Measurements from ENCODE around the gene CHI3L1.
"Not testable (repeated sequence)": the region's sequence is repeated elsewhere in the genome, so short reads cannot be mapped to it uniquely, and the experiment has no call there.

CHI3L1 gene

GRCh38 chr1:203186446-203187303 is at the start of gene CHI3L1:
CHI3L1 (minus strand) TSS chr1:203186704; CDS start chr1:203186623, 81 bp downstream.
- no peak within 1 kb of the TSS for H3K27ac ChIP-seq (ENCODE audit: low read depth, low read length)
- no peaks in the 10 kb centered on the region for H3K9me3 ChIP-seq (ENCODE audit: control insufficient read depth, insufficient read depth, low read depth, low read length)
- H3K27me3 ChIP-seq (ENCODE audit: control insufficient read depth, insufficient read depth, low read length), result no peaks in the 10 kb centered on the region
- no peak within 1 kb of the TSS for H3K9ac ChIP-seq (ENCODE audit: low read length)
- no peak within 1 kb of the TSS for H3K4me3 ChIP-seq (ENCODE audit: low read depth, low read length)
- no peaks in the 10 kb centered on the region for H3K36me3 ChIP-seq (ENCODE audit: control insufficient read depth, insufficient read depth, low read length)
- H3K4me1 ChIP-seq (ENCODE audit: control insufficient read depth, insufficient read depth, low read length), result peaks cover 29% of the 10 kb centered on the region

GRCh38 chr1:203234901-203235300 is 48.4 kb upstream of the CHI3L1 start:
- Histone ChIP-seq H3K27me3 (ENCODE audit: control insufficient read depth, insufficient read depth, low read length) (peaks cover 11% of the 10 kb centered on the region; the same call in 1 of the 2 replicates), H3K9me3 (ENCODE audit: control insufficient read depth, insufficient read depth, low read depth, low read length) (peaks cover 35% of the 10 kb centered on the region)
- H3K27ac ChIP-seq (ENCODE audit: low read depth, low read length); H3K9ac ChIP-seq (ENCODE audit: low read length); H3K36me3 ChIP-seq (ENCODE audit: control insufficient read depth, insufficient read depth, low read length); H3K4me3 ChIP-seq (ENCODE audit: low read depth, low read length); H3K4me1 ChIP-seq (ENCODE audit: control insufficient read depth, insufficient read depth, low read length): not testable (repeated sequence)

- Histone ChIP-seq H3K4me1 (ENCODE audit: control insufficient read depth, insufficient read depth, low read length) (no peaks in the 10 kb centered on the region), H3K4me3 (ENCODE audit: low read depth, low read length) (no peak within 1 kb of the TSS), H3K36me3 (ENCODE audit: control insufficient read depth, insufficient read depth, low read length) (no peaks in the 10 kb centered on the region), H3K27ac (ENCODE audit: low read depth, low read length) (no peak within 1 kb of the TSS), H3K27me3 (ENCODE audit: control insufficient read depth, insufficient read depth, low read length) (peaks cover 24% of the 10 kb centered on the region; the same call in 1 of the 2 replicates), H3K9ac (ENCODE audit: low read length) (no peak within 1 kb of the TSS), H3K9me3 (ENCODE audit: control insufficient read depth, insufficient read depth, low read depth, low read length) (peaks cover 8% of the 10 kb centered on the region)
Measured at GRCh38 chr1:203229471-203230135, 43.1 kb upstream of the CHI3L1 start, which contains the start of gene CHIT1. CHIT1 (minus strand) TSS chr1:203229673; CDS start chr1:203229636, 37 bp downstream.

- Histone ChIP-seq H3K27me3 (ENCODE audit: control insufficient read depth, insufficient read depth, low read length) (peaks cover 25% of the 10 kb centered on the region; the same call in 1 of the 2 replicates), H3K27ac (ENCODE audit: low read depth, low read length) (no peak overlapping the region), H3K4me1 (ENCODE audit: control insufficient read depth, insufficient read depth, low read length) (no peaks in the 10 kb centered on the region), H3K9me3 (ENCODE audit: control insufficient read depth, insufficient read depth, low read depth, low read length) (peaks cover 4% of the 10 kb centered on the region), H3K9ac (ENCODE audit: low read length) (no peak overlapping the region), H3K36me3 (ENCODE audit: control insufficient read depth, insufficient read depth, low read length) (no peaks in the 10 kb centered on the region), H3K4me3 (ENCODE audit: low read depth, low read length) (no peak overlapping the region)
Measured at GRCh38 chr1:203228670-203229069, 42.2 kb upstream of the CHI3L1 start.

GRCh38 chr1:203227371-203228083 is 41.0 kb upstream of the CHI3L1 start:
- H3K9me3 ChIP-seq (ENCODE audit: control insufficient read depth, insufficient read depth, low read depth, low read length), result no peaks in the 10 kb centered on the region
- no peak overlapping the region for H3K4me3 ChIP-seq (ENCODE audit: low read depth, low read length)
- H3K4me1 ChIP-seq (ENCODE audit: control insufficient read depth, insufficient read depth, low read length), result no peaks in the 10 kb centered on the region
- H3K36me3 ChIP-seq (ENCODE audit: control insufficient read depth, insufficient read depth, low read length), result no peaks in the 10 kb centered on the region
- no peak overlapping the region for H3K27ac ChIP-seq (ENCODE audit: low read depth, low read length)
- H3K27me3 ChIP-seq (ENCODE audit: control insufficient read depth, insufficient read depth, low read length), result peaks cover 22% of the 10 kb centered on the region; the same call in 1 of the 2 replicates
- H3K9ac ChIP-seq (ENCODE audit: low read length), result no peak overlapping the region

GRCh38 chr1:203225071-203225470 is 38.6 kb upstream of the CHI3L1 start:
- peaks cover 14% of the 10 kb centered on the region; the same call in 1 of the 2 replicates for H3K27me3 ChIP-seq (ENCODE audit: control insufficient read depth, insufficient read depth, low read length)
- no peak overlapping the region for H3K27ac ChIP-seq (ENCODE audit: low read depth, low read length)
- H3K4me1 ChIP-seq (ENCODE audit: control insufficient read depth, insufficient read depth, low read length), result no peaks in the 10 kb centered on the region
- no peaks in the 10 kb centered on the region for H3K9me3 ChIP-seq (ENCODE audit: control insufficient read depth, insufficient read depth, low read depth, low read length)
- no peaks in the 10 kb centered on the region for H3K36me3 ChIP-seq (ENCODE audit: control insufficient read depth, insufficient read depth, low read length)
- no peak overlapping the region for H3K4me3 ChIP-seq (ENCODE audit: low read depth, low read length)
- H3K9ac ChIP-seq (ENCODE audit: low read length), result no peak overlapping the region

GRCh38 chr1:203223012-203223775 is 36.7 kb upstream of the CHI3L1 start:
- Histone ChIP-seq H3K9ac (ENCODE audit: low read length) (no peak overlapping the region), H3K4me1 (ENCODE audit: control insufficient read depth, insufficient read depth, low read length) (no peaks in the 10 kb centered on the region), H3K27ac (ENCODE audit: low read depth, low read length) (no peak overlapping the region), H3K4me3 (ENCODE audit: low read depth, low read length) (no peak overlapping the region), H3K9me3 (ENCODE audit: control insufficient read depth, insufficient read depth, low read depth, low read length) (no peaks in the 10 kb centered on the region), H3K36me3 (ENCODE audit: control insufficient read depth, insufficient read depth, low read length) (no peaks in the 10 kb centered on the region), H3K27me3 (ENCODE audit: control insufficient read depth, insufficient read depth, low read length) (peaks cover 14% of the 10 kb centered on the region; the same call in 1 of the 2 replicates)

GRCh38 chr1:203219934-203220333 is 33.4 kb upstream of the CHI3L1 start:
- Histone ChIP-seq H3K36me3 (ENCODE audit: control insufficient read depth, insufficient read depth, low read length) (no peaks in the 10 kb centered on the region), H3K4me1 (ENCODE audit: control insufficient read depth, insufficient read depth, low read length) (peaks cover 9% of the 10 kb centered on the region; the same call in 1 of the 2 replicates), H3K27ac (ENCODE audit: low read depth, low read length) (no peak overlapping the region), H3K9ac (ENCODE audit: low read length) (no peak overlapping the region), H3K4me3 (ENCODE audit: low read depth, low read length) (no peak overlapping the region), H3K27me3 (ENCODE audit: control insufficient read depth, insufficient read depth, low read length) (peaks cover 4% of the 10 kb centered on the region; the same call in 1 of the 2 replicates), H3K9me3 (ENCODE audit: control insufficient read depth, insufficient read depth, low read depth, low read length) (no peaks in the 10 kb centered on the region)

- H3K27me3 ChIP-seq (ENCODE audit: control insufficient read depth, insufficient read depth, low read length), result no peaks in the 10 kb centered on the region
- no peaks in the 10 kb centered on the region for H3K36me3 ChIP-seq (ENCODE audit: control insufficient read depth, insufficient read depth, low read length)
- H3K27ac ChIP-seq (ENCODE audit: low read depth, low read length), result no peak overlapping the region
- H3K4me1 ChIP-seq (ENCODE audit: control insufficient read depth, insufficient read depth, low read length), result peaks cover 9% of the 10 kb centered on the region; the same call in 1 of the 2 replicates
- H3K9me3 ChIP-seq (ENCODE audit: control insufficient read depth, insufficient read depth, low read depth, low read length), result no peaks in the 10 kb centered on the region
- H3K9ac ChIP-seq (ENCODE audit: low read length), result no peak overlapping the region
- no peak overlapping the region for H3K4me3 ChIP-seq (ENCODE audit: low read depth, low read length)
Measured at GRCh38 chr1:203219171-203219570, 32.7 kb upstream of the CHI3L1 start.

- Histone ChIP-seq H3K4me1 (ENCODE audit: control insufficient read depth, insufficient read depth, low read length) (peaks cover 9% of the 10 kb centered on the region; the same call in 1 of the 2 replicates), H3K27me3 (ENCODE audit: control insufficient read depth, insufficient read depth, low read length) (no peaks in the 10 kb centered on the region), H3K9me3 (ENCODE audit: control insufficient read depth, insufficient read depth, low read depth, low read length) (no peaks in the 10 kb centered on the region), H3K27ac (ENCODE audit: low read depth, low read length) (no peak overlapping the region), H3K36me3 (ENCODE audit: control insufficient read depth, insufficient read depth, low read length) (no peaks in the 10 kb centered on the region), H3K4me3 (ENCODE audit: low read depth, low read length) (no peak overlapping the region), H3K9ac (ENCODE audit: low read length) (no peak overlapping the region)
Measured at GRCh38 chr1:203217668-203218067, 31.2 kb upstream of the CHI3L1 start.
